ENCODE data around the gene ACTN2.

ACTN2 gene

DNA sequence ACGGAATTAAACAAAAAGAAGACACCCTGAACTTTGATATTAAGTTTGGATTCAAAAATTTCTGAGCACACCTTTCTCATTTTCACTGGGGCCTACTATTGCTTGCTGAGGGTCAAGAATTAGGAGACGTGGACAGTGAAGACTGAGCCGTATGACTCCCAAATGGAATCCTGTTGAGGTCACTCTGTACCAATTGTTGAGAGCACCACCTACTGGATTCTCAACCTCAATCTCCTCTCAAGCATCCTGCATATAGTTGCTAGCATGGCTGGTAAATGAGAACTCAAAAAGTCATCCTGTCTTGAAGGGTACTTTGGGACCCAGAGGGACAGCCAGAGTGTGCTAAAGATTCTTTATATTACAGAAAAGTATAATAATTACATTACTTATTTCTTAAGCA, 88.6 kb downstream of the ACTN2 start:
- DNase-seq (ENCODE audit: low spot score) = no peak

DNA sequence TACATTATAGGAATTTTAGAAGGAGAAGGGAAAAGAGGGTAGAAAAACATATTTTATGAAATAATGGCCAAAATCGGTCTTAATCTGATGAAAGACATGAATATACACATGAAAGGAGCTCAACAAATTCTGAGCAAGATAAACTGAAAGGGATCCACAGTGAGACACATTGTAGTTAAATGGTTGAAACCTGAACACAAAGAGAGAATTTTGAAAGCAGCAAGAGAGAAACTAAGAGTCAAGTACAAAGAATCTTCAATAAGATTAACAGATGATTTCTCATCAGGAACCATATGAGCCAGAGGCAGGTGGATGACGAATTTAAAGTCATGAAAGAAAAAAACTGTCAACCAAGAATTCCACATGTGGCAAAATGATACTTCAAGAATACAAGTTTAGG, 93.0 kb downstream of the ACTN2 start:
- no peak for DNase-seq (ENCODE audit: low spot score)

DNA sequence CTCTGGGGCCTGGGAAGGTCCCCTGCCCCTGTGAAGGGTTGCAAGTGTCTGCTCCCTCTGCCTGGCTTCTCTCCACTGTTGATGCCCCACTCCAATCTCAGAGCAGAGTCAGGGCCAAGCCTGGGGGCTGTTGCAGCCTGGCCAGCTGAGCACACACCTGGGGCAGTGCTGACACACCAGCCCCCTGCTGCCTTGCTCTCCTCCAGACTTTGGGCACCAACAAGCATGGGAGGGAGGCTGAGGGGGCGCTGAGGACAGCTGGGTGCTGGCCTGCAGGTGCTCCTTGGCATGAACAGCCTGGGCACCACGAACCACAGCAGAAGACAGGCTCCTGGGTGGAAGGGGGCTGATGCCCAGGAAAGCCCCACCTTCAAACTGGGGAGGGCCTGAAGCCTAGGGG, 99.2 kb downstream of the ACTN2 start:
- DNase-seq (ENCODE audit: low spot score) = no peak

DNA sequence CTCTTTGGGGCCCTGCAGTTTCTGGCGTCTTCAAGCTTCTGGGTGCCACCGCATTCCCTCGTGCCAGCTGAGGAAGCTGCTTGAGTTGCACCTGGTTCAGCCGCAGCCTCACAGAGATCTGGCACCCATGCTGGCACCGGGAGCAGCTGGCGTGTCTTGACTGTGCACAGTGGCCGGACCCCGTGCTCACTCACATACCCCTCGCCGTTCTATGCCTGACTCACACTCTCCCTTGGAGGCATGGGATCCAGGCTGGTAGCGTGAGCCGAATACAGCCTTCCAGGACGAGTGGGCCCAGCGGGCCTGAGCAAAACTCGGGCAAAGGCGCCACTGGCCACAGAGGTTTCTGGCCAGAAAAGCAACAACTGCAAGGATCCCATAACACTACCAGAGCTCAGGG, 100.2 kb downstream of the ACTN2 start:
- no peak for DNase-seq (ENCODE audit: low spot score)

- no peak for DNase-seq (ENCODE audit: low spot score)
These were observed 108.3 kb downstream of the ACTN2 start for GRCh38 chr1:236794585-236795034.

DNA sequence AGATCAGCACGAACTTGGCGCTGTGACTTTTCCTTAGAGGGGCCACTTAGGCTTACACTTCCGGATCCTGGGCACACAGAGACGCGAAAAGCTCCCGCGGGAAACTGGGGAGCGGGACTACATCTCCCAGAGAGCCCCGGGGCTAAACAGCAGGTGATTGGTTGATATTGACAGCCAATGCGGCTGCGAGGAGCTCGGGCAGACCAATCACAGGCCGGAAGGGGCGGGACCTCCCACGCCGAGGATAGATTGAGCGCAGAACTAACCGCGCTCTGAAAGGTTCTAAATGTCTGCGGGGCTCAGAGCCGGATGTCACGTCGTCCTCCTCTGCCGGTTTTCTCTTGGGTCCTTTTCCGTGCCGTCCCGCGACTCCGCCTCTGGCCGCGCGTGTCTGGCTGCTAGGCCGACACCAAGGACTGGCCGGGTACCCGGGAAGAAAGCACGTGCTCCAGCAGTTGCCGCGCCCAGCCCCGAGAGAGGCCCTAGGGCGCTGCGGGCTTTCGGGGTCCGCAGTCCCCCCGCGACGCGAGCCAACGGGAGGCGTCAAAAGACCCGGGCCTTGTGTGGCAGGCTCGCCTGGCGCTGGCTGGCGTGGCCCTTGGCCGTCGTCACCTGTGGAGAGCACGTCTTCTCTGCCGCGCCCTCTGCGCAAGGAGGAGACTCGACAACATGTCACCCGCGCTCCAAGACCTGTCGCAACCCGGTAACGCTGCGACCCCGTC, 108.9 kb downstream of the ACTN2 start, which contains the start of gene MTR:
TSS of gene MTR (plus strand) at position 258 of the 722 bp plus-strand sequence. CDS start at position 670, 412 bp downstream.
- peak; percentile 99 for DNase-seq (ENCODE audit: low spot score)

- no peak for DNase-seq (ENCODE audit: low spot score)
These were observed 109.7 kb downstream of the ACTN2 start for GRCh38 chr1:236795757-236796667.

GRCh38 chr1:236799001-236799400, 112.7 kb downstream of the ACTN2 start:
- no peak for DNase-seq (ENCODE audit: low spot score)

DNA sequence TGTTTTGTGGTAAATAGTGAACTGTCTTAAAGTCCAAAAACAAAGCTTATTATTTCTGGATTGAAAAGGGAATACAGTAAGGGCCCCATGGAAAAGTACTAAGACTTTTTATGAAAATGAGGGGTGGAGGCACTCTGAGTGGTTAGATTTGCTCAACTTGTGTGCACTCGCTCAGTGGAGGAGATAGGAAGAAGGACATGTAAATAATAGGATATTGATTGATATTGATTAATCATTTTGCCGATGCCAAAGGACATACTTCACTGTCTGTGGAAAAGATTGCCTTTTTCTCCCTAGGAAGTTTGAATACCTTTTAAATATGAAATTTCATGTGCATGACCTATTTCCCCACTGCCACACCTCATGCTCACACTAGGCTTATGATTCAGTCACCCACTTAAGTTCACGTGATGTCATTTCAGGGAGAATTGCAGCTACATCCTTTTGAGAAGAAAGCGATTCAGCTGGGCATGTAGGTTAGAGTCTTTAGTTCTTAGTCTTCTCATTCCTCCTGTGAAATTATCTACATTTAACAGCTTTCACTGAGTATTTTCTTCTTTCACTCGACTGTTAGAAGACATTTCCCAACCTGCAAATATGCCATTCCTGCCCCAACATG, 113.8 kb downstream of the ACTN2 start:
- DNase-seq (ENCODE audit: low spot score) = peak; percentile 46

- DNase-seq (ENCODE audit: low spot score) = peak; percentile 18
These were observed 114.3 kb downstream of the ACTN2 start for GRCh38 chr1:236800623-236801022.

DNA sequence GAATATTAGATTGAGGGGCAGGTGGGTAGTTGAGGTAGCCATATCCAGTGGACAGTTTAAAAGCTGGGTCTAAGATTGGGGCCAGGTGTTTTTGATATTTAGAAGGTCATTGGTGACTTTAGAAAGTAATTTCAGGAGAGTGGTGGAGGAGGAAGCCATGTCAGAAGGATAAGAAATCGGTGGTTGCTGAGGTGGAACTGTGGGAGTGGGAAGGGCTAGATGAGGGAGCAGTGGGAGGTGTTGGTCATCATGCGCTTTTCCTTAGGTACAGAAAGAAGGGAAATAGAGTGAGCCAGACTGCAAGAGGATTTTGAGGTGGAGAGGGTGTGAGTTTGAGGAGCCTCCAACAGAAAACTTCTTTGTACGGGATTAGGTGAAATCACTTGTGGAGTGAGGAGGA, 116.0 kb downstream of the ACTN2 start:
- DNase-seq (ENCODE audit: low spot score) = no peak

DNA sequence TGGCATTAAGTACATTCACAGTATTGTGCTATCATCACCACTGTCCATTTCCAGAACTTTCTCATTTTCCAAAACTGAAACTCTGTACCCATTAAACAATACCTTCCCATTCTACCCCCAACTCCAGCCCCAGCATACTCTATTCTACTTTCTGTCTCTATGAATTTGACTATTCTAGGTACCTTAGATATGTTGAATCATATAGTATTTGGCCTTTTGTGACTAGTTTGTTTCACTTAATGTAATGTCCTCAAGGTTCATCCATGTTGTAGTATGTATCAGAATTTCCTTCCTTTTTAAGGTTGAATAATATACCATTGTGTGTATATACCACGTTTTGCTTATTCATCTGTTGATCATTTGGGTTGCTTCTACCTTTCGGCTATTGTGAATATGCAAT, 120.3 kb downstream of the ACTN2 start:
- DNase-seq (ENCODE audit: low spot score) = no peak

- DNase-seq (ENCODE audit: low spot score) = no peak
These were observed 121.7 kb downstream of the ACTN2 start for GRCh38 chr1:236808005-236808404.

GRCh38 chr1:236808564-236809130, 122.3 kb downstream of the ACTN2 start:
- no peak for DNase-seq (ENCODE audit: low spot score)

- DNase-seq (ENCODE audit: low spot score) = no peak
These were observed 122.8 kb downstream of the ACTN2 start for GRCh38 chr1:236809148-236809547.

GRCh38 chr1:236810018-236810417, 123.7 kb downstream of the ACTN2 start:
- DNase-seq (ENCODE audit: low spot score) = no peak

DNA sequence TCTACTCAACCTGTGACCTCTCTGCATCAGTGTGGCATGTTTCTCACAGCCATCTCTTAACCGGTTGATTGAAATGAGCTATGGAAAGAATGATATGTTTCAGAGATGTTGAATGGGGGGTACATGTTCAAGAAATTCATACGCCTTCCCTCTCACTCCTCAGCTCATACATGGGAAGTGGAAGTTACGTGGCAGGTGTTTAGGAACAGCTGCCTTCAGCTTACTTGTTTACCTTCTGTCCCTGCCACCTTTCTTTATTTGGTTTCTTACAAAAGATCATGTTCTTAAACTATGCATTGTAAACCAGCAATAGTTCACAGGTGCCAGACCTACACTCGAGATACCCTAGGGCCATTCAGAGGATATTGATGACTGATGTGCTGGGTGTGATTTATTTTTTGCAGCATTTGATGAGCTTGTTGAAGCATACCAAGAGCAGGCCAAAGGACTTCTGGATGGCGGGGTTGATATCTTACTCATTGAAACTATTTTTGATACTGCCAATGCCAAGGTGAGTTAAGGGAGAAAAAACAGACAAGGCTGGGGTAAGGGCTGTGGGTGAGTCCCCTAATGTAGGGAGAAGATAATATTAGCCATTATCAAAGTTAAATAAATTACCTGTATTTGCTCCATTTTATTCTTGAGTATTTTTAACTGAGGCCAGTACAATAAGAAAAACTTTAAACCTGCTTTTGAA, 126.2 kb downstream of the ACTN2 start:
- no peak for DNase-seq (ENCODE audit: low spot score)
